Stimulated activated CD8-positive, alpha-beta memory T cell treated with anti-CD3 and anti-CD28 coated beads, Interleukin-4, amount 100 ng/mL, for 1 hour (primary cell): ENCODE data around the gene SHROOM1.
"Not testable (repeated sequence)": the region's sequence is repeated elsewhere in the genome, so short reads cannot be mapped to it uniquely, and the experiment has no call there.

Experiments
- DNase-seq, 2 donors: peaks; one replicate each; pipeline ENCODE4 v3.0.0-alpha.2; 2020; ENCODE audit warnings: low read depth in 2 of 2, low spot score in 1 of 2

Gene SHROOM1, protein sequence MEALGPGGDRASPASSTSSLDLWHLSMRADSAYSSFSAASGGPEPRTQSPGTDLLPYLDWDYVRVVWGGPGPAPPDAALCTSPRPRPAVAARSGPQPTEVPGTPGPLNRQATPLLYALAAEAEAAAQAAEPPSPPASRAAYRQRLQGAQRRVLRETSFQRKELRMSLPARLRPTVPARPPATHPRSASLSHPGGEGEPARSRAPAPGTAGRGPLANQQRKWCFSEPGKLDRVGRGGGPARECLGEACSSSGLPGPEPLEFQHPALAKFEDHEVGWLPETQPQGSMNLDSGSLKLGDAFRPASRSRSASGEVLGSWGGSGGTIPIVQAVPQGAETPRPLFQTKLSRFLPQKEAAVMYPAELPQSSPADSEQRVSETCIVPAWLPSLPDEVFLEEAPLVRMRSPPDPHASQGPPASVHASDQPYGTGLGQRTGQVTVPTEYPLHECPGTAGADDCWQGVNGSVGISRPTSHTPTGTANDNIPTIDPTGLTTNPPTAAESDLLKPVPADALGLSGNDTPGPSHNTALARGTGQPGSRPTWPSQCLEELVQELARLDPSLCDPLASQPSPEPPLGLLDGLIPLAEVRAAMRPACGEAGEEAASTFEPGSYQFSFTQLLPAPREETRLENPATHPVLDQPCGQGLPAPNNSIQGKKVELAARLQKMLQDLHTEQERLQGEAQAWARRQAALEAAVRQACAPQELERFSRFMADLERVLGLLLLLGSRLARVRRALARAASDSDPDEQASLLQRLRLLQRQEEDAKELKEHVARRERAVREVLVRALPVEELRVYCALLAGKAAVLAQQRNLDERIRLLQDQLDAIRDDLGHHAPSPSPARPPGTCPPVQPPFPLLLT

DNA sequence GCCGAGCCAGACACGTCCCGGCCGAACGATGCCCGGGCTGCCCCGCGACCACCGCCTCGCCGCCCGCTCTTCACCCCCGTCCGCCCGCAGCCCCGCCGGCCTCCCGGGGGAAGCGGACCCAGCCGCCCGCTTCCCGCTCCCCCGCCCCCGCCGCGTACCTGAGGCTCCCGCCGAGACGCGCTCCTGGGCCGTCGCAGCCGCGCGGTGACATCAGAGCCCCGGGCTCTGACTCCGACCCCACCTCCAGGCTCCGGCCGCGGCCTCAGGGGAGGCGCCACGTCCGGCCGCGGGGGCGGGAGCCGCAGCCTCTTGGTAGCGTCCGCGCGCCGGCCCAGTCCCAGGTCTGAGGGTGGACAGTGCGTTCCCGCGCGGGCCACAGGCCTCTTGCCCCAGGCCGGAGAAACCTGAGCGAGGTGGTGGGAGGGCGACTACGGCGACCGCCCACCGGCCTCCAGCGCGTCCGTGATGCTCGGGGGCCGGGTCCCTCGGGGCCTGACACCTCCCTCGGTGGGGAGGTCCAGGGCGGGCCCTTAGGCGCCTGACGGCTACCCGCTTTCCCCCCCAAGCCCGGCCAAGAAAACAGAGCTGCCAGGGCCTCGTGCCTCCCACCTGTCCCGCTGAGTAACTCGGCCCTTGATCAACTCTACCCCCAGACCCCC lies at the start of gene SHROOM1:
Gene SHROOM1 (minus strand): TSS at position 212 of the 659 bp plus-strand sequence. CDS start 4,507 bp downstream, outside the sequence.
- DNase-seq, result no peak

DNA sequence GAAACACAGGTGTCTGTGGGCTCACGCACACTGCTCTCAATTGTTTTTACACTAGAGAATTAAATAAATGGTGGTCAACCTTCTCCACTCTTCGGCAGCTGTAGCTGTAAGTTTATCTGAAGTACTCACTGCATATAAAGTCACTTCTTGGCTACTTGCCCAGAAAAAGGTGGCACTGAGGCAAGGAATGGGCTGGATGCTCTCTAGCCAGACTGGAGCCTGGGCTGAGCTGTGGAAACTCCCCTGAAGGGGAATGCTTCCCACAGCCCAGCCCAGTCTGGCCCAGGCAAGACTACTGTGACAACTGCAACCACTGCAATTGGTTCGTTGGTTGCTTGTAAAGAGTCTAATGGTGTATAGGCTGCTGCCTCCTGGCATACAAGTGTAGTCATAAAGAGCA lies 47.5 kb upstream of the SHROOM1 start:
- no peak for DNase-seq

DNA sequence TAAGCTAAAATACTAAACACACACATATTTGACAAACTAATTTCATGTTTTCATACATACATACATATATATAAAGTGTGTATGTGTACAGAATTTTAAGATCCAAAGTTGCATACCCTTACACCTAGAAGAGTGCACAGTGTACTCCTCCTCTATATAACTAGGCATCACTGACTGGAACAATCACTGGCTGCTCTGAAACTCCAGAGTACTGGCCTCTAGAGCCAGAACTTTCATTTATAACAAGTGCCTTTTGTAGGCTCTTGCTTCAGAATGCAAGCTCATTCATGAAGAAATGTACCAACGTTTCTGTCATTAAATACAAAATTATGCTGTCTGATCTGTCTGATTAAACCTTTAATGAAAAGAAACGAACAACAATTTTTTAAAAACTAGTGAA lies 47.0 kb upstream of the SHROOM1 start:
- DNase-seq, result no peak

DNA sequence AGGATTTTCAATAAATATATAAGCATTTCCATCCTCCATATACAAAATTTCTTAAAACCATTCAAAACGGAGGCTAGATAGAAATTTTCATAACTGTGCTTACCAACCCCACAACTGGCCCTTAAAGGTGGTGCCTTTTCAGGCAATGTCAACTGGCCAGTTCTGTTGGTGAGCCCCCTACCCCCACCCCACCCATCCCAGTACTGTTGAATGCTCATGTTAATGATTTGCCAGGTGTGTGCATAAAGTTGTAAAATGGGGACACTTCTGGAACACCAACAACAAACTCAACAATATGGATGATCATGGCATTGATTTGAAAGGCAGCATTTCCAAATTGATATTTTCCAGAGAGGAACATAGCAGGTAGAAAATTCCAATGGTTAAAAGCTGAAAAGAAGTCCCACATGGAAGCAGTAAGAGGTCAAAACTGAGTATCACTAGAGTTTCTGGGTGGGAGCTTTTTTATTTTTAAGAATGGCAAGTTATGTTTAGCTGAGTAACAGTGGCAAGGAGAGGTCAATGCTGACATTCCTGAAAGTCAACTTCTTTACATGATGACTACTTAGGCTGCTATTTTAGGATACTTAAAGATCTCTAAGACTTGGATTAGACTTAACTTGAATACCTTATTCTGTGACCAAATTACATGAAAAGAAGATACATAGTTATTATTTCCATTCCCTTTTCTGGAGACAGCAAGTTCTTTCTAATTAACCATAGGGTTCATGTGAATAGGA lies 45.7 kb upstream of the SHROOM1 start:
- no peak for DNase-seq

DNA sequence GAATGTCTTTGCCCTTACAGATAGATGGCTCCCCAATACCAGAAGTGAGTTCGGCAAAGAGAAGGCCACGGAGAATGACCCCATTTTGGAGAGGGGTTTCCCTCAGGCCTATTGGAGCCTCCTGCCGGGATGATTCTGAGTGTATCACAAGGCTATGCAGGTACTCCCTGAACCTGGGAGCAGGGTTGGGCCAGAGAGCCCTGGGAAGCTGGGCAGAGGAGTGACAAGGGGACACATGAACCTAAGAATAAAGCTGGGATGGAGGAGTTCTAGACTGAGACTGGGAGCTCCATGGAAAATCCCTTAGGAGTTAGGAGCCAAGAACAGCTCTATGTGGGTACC lies 43.5 kb upstream of the SHROOM1 start:
- DNase-seq, result no peak

DNA sequence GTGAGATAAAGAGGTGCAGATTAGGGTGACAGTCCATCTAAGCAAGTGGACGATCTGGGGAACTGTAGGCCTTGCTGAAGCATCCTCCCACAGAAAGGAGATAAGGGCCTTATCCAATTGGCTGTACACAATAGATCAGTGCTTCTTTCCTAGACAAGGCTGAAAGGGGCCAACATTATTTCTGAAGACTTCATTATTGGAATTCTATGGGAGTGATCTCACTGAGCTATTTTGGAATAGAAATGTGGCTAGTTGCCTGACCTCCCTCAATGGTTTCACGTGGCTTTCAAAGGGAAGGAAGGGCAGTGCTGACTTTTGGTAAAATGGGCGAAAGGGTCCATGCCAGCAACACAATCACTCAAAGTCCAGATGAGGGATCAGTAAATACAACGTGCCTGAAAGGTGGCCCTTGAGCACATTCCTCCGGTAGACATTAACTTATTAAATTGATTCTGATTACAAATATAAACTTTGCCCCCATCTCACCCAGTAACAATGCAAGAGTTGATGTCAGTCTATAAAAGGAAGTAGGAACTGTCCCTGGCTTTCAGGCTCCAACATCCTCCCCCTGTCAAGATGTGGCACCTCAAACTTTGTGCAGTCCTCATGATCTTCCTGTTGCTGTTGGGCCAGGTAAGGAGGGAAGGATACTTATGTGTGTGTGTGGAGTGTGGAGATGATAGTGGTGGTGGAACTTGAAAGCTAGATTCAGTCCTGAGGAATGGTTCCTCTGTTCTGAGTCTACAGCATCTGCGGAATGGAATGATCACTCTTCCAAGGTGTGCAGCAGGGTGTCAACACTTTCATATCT lies 42.9 kb upstream of the SHROOM1 start, which contains the start of gene LEAP2:
Gene LEAP2 (plus strand): TSS at position 550 of the 811 bp plus-strand sequence. CDS start 27 bp downstream, at position 577.
- DNase-seq, result no peak

DNA sequence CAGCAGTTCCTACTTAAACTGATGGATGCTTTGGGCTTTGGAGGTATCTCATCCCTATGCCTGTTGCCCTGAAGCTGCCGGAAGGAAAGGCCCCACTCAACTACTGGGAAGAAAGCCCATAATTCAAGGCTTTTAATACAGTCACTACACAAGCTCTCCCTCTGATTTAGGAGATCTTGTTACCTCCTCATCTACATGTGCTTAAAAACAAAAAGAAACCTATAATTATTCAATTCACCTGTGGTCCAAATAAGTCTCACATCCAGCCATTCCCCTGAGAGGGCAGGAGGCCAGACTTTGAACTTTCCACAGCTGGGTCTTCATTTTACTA lies 42.3 kb upstream of the SHROOM1 start:
- no peak for DNase-seq

DNA sequence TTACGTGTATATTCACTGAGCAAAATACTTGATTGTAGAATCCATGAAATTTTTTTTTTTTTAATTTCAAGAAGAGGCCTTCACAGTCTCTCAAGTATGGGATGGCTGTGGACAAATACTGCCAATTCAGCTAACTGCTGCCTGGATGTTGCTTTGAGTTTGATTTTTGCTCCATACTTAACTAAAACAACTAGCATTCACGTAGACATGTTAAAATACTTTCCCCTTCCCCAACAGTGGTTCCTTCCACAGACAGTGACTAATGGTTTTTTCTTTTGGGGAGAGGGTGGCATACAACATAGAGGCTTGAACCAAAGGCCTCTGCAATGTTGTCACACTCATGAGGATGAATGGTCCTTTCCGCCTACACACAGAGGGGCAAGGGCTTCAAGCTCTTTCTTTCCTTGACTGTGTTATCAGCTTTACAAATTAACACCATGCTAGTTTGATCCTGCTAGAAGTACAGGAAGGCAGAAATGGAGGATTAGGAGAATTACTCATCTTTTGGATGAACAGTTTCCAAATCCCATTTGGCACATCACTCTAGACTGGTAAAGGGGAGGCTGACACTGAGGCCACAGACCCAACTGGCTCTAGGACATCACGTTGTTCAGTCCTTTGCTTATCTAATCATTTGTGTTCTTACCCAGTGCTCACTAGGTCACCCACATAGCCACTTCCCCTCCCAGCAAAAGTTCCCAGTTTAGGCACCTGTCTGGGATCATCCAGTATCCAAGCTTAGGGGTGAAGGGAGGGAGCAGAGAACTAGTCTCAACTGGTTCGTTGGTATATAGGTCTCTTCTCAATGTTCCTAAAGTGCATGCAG lies 41.2 kb upstream of the SHROOM1 start:
- DNase-seq, result no peak

DNA sequence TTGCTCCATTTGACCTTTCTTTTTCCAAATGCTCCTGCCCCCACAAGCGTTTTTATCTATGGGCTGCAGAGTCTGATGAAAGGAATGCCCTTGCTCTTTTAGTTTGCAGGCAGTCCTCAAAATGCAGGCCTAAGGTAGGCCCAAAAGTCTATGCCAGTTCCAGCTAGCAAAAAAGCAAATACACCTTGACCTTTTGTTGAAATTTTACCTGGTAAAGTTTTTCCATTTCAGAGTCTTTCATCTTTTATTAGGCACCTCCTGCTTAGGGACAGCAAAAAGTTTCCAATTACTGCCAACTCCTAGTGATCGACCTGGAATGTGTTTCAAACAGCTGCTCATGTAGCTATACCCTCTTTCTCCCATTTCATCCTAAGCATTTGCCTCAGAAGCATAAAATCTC lies 40.4 kb upstream of the SHROOM1 start:
- no peak for DNase-seq

DNA sequence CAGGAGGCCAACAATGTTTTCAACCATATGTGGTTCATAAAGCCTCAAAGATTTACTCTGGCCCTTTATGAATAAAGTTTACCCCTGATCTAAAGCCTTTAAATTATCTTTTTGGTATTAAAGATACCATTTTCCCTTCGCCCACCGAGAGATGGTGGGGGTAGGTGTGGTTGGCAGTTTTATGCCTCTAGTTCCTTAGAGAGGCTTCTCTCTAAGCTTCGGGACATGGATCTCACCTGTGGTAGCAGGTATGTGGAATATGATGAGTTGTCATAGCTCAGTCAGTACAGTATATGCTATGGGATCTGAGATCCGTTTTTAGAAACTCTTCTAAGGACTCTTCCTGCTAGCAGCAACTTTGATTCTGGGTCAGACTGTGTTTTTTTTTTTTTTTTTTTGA lies 38.3 kb upstream of the SHROOM1 start:
- DNase-seq, result no peak

DNA sequence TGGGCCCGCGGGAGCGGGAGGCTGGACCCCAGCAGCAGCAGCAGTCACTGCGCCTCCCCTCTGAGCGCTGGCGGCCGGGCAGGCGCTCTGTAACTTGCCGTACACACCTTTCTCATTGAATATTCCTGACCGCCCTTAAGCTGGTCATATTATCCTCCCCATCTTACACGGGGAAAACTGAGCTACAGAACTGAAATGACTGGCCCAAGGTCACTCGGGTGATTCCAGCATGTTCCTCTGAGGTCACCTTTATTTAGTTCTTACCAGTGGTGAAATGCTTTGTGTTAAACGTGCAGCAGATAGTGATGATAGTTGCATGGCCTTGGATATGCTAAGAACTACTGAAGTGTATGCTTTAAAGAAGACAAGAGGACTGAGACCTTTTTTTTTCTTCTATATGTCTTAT lies 36.6 kb upstream of the SHROOM1 start:
- DNase-seq, result no peak

DNA sequence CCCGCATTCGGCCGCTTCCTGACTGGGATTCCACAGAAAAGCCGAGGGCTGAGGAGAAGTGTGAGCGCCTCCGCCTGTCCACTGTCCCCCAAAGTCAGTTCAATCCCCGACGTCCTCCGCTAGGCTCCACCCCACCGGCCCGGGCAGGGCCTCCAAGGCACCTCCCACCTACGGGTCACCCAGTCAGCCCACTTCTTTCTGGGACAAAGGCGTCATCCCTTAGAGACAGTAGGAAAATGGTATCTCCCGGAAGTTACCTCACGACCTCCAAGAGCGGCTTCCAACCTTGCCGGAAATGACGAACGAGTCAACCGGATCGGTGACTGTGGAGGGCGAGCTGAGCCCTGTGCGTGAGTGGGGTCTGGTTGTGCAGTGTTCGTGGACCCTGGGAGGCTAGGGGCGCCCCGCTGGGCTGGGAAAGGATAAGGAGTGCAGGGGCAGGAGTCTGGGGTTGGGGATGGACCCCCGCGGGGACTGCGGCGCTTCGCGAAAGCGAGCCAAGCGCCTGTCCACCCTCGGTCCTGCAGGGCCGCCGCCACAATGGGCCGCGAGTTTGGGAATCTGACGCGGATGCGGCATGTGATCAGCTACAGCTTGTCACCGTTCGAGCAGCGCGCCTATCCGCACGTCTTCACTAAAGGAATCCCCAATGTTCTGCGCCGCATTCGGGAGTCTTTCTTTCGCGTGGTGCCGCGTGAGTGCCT lies 36.0 kb upstream of the SHROOM1 start, which contains the start of the genes GDF9 and UQCRQ:
Gene GDF9 (minus strand): TSS at position 128 of the 704 bp plus-strand sequence. CDS start 1,936 bp downstream, outside the sequence.
Gene UQCRQ (plus strand): TSS at position 301 of the 704 bp plus-strand sequence. CDS start 240 bp downstream, at position 541.
- peak; percentile 67 to 82 for DNase-seq

DNA sequence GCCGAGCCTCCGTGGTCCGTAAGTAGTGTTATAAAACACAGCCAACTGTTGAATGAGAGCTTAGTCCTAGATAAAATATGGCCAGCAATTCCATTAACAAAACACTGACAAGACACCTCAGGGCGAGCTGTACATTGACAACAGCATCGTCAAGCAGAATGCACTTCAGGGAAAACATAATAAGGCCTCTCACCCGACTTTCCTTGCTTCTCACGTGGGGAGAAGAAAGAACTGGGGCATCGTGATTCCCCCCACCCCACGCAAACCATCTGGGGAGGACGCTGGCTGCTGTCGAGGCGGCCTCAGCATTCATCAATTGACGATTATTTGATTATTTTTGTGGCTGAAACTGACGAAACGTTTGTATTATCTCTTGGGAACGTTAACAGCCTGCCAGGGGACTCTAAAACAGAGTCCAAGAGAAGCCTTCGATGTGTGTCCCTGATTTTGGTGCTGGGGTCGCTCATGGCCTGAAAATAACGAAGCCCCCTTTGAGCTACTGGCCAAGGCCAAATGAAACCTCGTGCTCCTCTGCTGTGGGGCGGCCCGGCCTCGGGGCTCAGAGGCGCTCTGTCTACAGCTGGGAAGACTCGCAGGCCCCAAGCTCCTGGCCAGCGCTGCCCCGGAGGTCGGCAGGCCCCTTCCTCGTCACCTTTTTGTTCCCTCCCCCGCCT lies 35.4 kb upstream of the SHROOM1 start:
- DNase-seq, result no peak

DNA sequence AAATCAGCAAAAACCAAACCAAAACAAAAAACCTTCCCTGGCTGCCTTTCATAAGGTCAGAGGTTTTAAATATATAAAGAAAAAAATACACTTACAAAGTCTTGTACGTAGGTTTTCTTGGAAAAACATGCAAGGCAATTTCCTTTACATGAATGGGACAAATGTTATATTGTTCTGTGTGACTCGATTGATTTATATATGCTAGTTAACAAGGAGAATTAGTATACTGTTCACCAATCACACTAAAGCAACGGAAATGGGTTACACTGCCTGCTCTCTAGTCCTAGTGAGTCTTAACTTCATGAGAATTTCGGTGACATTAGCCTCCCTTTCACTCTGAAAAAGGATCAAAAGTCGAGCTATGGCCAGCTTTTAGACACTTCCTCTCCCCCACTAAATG lies 30.3 kb upstream of the SHROOM1 start:
- no peak for DNase-seq

DNA sequence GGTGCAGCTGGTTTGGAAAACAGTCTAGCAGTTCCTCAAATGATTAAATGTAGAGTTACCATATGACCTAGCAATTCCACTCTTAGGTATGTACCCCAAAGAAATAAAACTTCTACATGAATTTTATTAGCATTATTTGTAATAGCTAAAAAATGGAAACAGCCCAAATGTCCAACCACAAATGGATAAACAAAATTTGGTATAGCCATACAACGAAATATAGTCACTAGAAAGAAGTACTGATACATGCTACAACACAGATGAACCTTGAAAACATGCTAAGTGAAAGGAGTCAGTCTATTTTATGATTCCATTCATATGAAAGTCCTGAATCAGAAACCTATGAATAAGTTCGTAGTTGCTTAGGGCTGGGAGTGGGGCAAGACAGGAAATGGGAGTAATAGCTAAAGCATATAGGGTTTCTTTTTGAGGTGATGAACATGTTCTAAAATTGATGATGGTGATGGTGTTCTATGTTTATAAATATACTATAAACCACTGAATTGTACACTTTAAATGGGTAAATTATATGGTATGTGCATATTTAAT lies 29.5 kb upstream of the SHROOM1 start:
- no peak for DNase-seq

DNA sequence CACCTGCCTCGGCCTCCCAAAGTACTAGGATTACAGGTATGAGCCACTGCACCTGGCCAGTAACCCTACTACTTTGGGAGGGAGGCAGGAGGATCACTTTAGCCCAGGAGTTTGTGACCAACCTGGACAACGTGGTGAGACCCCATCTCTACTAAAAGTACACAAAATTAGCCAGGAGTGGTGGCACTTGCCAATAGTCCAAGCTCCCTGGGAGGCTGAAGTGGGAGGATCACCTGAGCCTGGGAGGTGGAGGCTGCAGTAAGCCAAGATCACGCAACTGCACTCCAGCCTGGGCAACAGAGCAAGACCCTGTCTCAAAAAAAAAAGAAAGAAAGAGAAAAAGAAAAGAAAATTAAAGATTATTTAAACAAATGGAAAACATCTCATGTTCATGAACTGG lies 25.6 kb upstream of the SHROOM1 start:
- DNase-seq, result no peak

DNA sequence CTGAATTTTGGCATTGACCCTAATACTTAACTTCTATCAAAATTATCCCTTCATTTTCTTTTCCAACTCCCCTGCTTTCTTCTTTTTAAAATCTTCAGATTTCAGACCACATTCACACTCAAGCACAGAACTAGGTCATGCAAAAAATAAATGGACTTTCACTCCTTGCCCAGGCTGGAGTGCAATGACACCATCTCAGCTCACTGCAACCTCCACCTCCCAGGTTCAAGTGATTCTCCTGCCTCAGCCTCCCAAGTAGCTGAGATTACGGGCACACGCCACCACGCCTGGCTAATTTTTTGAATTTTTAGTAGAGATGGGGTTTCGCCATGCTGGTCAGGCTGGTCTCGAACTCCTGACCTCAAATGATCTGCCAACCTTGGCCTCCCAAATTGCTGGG lies 24.5 kb upstream of the SHROOM1 start:
- DNase-seq, result not testable (repeated sequence)

DNA sequence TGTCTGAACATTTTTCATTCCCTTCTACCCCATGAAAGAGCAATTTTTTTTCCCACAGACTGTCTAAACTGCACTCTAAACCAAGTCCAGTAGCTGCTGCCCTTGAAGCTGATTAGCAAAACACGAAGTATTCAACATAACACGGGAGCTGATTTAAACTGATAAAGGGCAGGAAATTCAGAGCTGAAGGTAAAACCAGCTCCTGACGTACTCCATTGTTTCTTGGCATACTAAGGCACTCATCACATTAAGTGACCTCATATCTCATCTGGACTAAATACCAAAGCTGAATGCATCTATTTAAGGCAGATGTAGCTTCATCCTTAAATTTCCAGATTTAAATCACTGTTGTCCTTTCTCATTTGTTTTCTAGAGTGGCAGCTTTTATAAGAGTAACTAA lies 23.9 kb upstream of the SHROOM1 start:
- DNase-seq, result no peak
